ENCODE results near the gene FAM193B. TPM values are rescaled to one million over a fixed set of nuclear protein-coding genes. Genes with fewer than 3 reads are reported as not detected.

The FAM193B gene
- total and polyA plus RNA-seq, 2 of the 13 experiments (the other 11 are each of a cell fraction or from before 2014, with no cell fraction given), result 21.2 to 40.9 TPM

DNA sequence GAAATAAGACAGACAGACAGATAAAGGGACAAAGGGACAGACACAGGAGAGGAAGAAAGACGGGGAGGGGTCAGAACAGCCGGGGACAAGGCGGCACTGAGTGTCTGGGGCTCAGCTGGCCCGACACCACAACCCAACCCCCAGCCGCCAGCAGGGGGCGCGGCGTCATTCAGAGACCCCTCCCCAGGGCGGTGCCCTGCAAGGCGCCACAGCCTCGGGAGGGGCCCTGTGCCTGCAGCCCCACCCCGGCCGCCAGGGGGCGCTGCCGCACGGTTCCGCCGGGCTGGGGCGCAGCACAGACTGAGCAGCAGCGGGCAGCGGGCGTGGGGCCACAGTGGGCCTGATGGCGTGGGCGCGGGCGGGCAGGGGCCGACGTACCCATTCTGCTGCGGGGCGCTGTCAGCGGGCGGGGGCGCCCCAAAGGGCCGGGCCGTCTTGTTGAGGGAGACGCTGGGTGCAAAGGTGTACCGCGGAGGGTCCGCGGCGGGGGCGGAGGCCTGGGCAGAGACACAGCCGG is 62.9 kb downstream of the FAM193B start (continued):
- TF ChIP-seq CENPBD1 (CRISPR knock-in tag; IDR thresholded peaks at IDR 0.05; ENCODE audit: borderline replicate concordance, low read depth) (no peak), HNRNPL (IDR thresholded peaks at IDR 0.05; ENCODE audit: low read depth, low read length) (0 out of 2 replicates have a peak, but pooled peaks have one; percentile 2), HOXA3 (CRISPR knock-in tag; IDR thresholded peaks at IDR 0.05) (peak; percentile 81), PRPF4 (IDR thresholded peaks at IDR 0.05; ENCODE audit: low read depth, low read length, poor library complexity, severe bottlenecking) (no peak), PHF8 (CRISPR knock-in tag; IDR thresholded peaks at IDR 0.05) (0 out of 2 replicates have a peak, but pooled peaks have one; percentile 26), FOXA3 (CRISPR knock-in tag; IDR thresholded peaks at IDR 0.05) (peak; percentile 29; the same call in 1 of the 2 replicates), SSRP1 (CRISPR knock-in tag; IDR thresholded peaks at IDR 0.05) (no peak)
- TF ChIP-seq, protein P1, sequence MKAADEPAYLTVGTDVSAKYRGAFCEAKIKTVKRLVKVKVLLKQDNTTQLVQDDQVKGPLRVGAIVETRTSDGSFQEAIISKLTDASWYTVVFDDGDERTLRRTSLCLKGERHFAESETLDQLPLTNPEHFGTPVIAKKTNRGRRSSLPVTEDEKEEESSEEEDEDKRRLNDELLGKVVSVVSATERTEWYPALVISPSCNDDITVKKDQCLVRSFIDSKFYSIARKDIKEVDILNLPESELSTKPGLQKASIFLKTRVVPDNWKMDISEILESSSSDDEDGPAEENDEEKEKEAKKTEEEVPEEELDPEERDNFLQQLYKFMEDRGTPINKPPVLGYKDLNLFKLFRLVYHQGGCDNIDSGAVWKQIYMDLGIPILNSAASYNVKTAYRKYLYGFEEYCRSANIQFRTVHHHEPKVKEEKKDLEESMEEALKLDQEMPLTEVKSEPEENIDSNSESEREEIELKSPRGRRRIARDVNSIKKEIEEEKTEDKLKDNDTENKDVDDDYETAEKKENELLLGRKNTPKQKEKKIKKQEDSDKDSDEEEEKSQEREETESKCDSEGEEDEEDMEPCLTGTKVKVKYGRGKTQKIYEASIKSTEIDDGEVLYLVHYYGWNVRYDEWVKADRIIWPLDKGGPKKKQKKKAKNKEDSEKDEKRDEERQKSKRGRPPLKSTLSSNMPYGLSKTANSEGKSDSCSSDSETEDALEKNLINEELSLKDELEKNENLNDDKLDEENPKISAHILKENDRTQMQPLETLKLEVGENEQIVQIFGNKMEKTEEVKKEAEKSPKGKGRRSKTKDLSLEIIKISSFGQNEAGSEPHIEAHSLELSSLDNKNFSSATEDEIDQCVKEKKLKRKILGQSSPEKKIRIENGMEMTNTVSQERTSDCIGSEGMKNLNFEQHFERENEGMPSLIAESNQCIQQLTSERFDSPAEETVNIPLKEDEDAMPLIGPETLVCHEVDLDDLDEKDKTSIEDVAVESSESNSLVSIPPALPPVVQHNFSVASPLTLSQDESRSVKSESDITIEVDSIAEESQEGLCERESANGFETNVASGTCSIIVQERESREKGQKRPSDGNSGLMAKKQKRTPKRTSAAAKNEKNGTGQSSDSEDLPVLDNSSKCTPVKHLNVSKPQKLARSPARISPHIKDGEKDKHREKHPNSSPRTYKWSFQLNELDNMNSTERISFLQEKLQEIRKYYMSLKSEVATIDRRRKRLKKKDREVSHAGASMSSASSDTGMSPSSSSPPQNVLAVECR (CRISPR knock-in tag; IDR thresholded peaks at IDR 0.05; ENCODE audit: borderline replicate concordance), result peak; percentile 38; the same call in 1 of the 2 replicates

DNA sequence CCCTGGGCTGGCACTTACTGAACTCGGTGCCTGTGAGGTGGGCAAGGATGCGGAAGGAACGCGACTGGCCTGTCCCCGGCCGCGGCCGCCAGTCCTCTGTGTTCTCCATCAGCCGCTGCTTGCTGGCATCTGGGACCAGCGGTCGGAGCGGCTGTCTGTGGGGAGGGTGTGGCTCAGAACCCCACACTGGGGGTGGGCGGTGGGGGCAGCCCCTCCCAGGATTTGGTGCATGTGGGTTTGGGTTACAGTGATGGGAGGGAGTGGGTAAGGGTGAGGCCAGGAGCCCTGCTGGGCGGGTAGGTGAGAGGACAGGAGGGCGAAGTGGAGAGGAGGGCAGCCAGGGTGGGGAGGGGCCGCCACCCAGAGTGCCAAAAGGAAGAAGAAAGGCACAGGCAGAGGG is 63.4 kb downstream of the FAM193B start:
- POLR2A ChIA-PET, result no interaction called here
- no TSS peak for BruUV-seq (replicated peaks)
- FAIRE-seq (no peak), ATAC-seq (no peak), DNase-seq (ENCODE audit: low spot score) (no peak)
- Histone ChIP-seq H3K4me3 (replicated peaks in 1 of 3; ENCODE audit: insufficient read depth in 1 of 3, low read depth in 2 of 3, low read length in 3 of 3) (no peak overlapping the region), H3K27me3 (ENCODE audit: control insufficient read depth in 1 of 2, insufficient read depth in 2 of 2, low read length in 2 of 2) (no peaks in the 10 kb centered on the region), H3K4me1 (ENCODE audit: insufficient read depth, low read length) (peaks cover 23% of the 10 kb centered on the region), H2AFZ (ENCODE audit: low read length) (no peak overlapping the region), H3K79me2 (ENCODE audit: insufficient read depth, low read length) (no peaks in the 10 kb centered on the region), H3K4me2 (ENCODE audit: low read depth, low read length) (no peak overlapping the region), H3K27ac (ENCODE audit: extremely low read length, insufficient read depth, low read length) (no peak overlapping the region), H3K36me3 (replicated peaks in 1 of 2; ENCODE audit: control insufficient read depth in 1 of 2, insufficient read depth in 2 of 2, low read length in 2 of 2) (peaks cover 15 to 18% of the 10 kb centered on the region in 2 experiments; a peak in 4 of 5 replicates), H3K9ac (ENCODE audit: insufficient read depth, low read depth, low read length) (no peak overlapping the region), H4K20me1 (ENCODE audit: insufficient read depth, low read length) (peaks cover 11% of the 10 kb centered on the region; the same call in 1 of the 2 replicates), H3K9me3 (ENCODE audit: low read length) (no peaks in the 10 kb centered on the region)
- WGBS (ENCODE audit: low lambda C conversion rate), result over 99% methylated on average over 16 of the region's 16 CpGs
- intact Hi-C loops (cut with micrococcal nuclease; ENCODE audit: unreplicated experiment) (no loop called here), in situ Hi-C loops (cut with HindIII; ENCODE audit: extremely low pct_ligation_motif_present, low pct_unique_long_range_greater_than_20kb) (no loop called here)
- CTCF ChIA-PET (ENCODE audit: low intra/inter-chr PET ratio, low total read pairs), result interaction anchor here (1.3 to 3.0 kb wide), 3 partner anchors 10 to 109 kb away, joined by 3 to 37 read pairs (median 14); partner anchors contain the start of gene B4GALT7
- TF ChIP-seq ZNF280B (CRISPR knock-in tag; IDR thresholded peaks at IDR 0.05; ENCODE audit: borderline replicate concordance) (0 out of 2 replicates have a peak, but pooled peaks have one; percentile 36), ZSCAN29 (CRISPR knock-in tag; conservative IDR thresholded peaks at IDR 0.05) (no peak), PCBP1 (IDR thresholded peaks at IDR 0.05; ENCODE audit: borderline replicate concordance, low read depth, low read length) (0 out of 2 replicates have a peak, but pooled peaks have one; percentile 20)
